Ovary (tissue), 9 donors: Measurements from ENCODE around the gene MAPK8IP1. TPM values are rescaled to one million over a fixed set of nuclear protein-coding genes. Genes with fewer than 3 reads are reported as not detected.

Source experiments
- DNase-seq, 5 donors: peaks; one replicate each; pipeline ENCODE4 v3.0.0-alpha.2; 2019 to 2020
- H3K27ac ChIP-seq, 2 donors: fragments of 200-600 bp; one replicate each; pipeline versions ENCODE4 v1.5.1 to v1.8.0; 2019 to 2022
- H3K27me3 ChIP-seq: fragments of 200-600 bp; one replicate; pipeline ENCODE4 v1.8.0; 2022
- H3K36me3 ChIP-seq: fragments of 200-600 bp; sonication (generic); one replicate; pipeline ENCODE4 v1.5.1; 2019
- H3K4me1 ChIP-seq: one replicate; pipeline ENCODE4 v1.8.1; 2013; ENCODE audit warnings: mild to moderate bottlenecking, moderate library complexity; ENCODE audit not compliant: insufficient read depth
- H3K4me3 ChIP-seq: fragments of 200-600 bp; sonication (generic); one replicate; pipeline ENCODE4 v1.5.1; 2017
- H3K9me3 ChIP-seq, 2 donors: fragments of 200-600 bp in 1 of 2; sonication (generic) in 1 of 2; one replicate each; pipeline versions ENCODE4 v1.5.1 to v1.8.1; 2013 to 2019; ENCODE audit warnings: mild to moderate bottlenecking in 1 of 2, moderate library complexity in 1 of 2
- CTCF ChIP-seq, 3 donors: fragments of 450-650 bp in 2 of 3; fragments of 200-600 bp in 1 of 3; IDR thresholded peaks; one replicate each; pipeline versions ENCODE4 v1.5.1 to v1.8.0; 2016 to 2022; ENCODE audit warnings: antibody characterized with exemption in 3 of 3, mild to moderate bottlenecking in 1 of 3
- EP300 ChIP-seq: sonication (generic); formaldehyde crosslinking; IDR thresholded peaks from one replicate; pipeline ENCODE4 v1.6.1; 2017; ENCODE audit warnings: antibody characterized with exemption
- POLR2A ChIP-seq: fragments of 450-650 bp; IDR thresholded peaks from one replicate; pipeline ENCODE4 v1.6.1; 2017; ENCODE audit warnings: antibody characterized with exemption, mild to moderate bottlenecking, moderate library complexity
- WGBS, 3 donors: extraction: QIAGEN DNeasy Blood & Tissue Kit in 1 of 3; methylation state at CpG; one replicate each; pipeline versions ENCODE4 v1.1.5 to v1.1.7; 2013 to 2017; 5-methylcytosine and 5-hydroxymethylcytosine counted together
- intact Hi-C, 4 donors: fragments of 100-400 bp; cut with DNase I; formaldehyde crosslinking; loops; one replicate each; pipeline versions ENCODE4 v1.11.0 to v1.15.1; 2022 to 2023
- polyA plus RNA-seq, 2 donors: library from polyadenylated mRNA; stranded (reverse); fragments of 200-250 nt in 1 of 2; fragments of 350-450 nt in 1 of 2; fragmentation: Illumina TruSeq in 1 of 2; extraction: RNeasy Lipid Tissue Mini Kit (QIAGEN cat#74804) in 1 of 2; gene quantifications; one replicate each; pipeline ENCODE4 v1.2.3, GENCODE V29; 2013 to 2014
- total RNA-seq, 7 donors: library from RNA; depleted of rRNA in 2 of 7; stranded (reverse); fragments of >200 nt in 2 of 7; fragmentation: NEBNext Ultra II Directional in 3 of 7; extraction: Animal tissue kit (Norgen Biotek cat#: 25700) in 3 of 7; gene quantifications; one replicate each; pipeline versions ENCODE4 v1.1.0 to v1.2.4, GENCODE V29; 2016 to 2023
- donor health status: DM: no; HTN: no; CAD: no; lungs with moderate emphysema.
- donor health status: DM: no; HTN: no; CAD: no.
- donor health status: Bipolar disorder and iron deficiency.
- donor health status: DM: yes; HTN: yes; CAD: no.
- donor health status: DM: no; HTN: no; CAD: no.
- donor health status: DM: yes; HTN: yes; CAD: no.

Gene MAPK8IP1
- total and polyA plus RNA-seq, 9 donors = 3.7 to 24.1 (median 14.4) TPM

GRCh38 chr11:45848654-45849081, 36.8 kb upstream of the MAPK8IP1 start:
- Histone ChIP-seq H3K4me1 (peaks cover 18% of the 10 kb centered on the region), H3K9me3 (no peaks in the 10 kb centered on the region), H3K36me3 (no peaks in the 10 kb centered on the region), H3K4me3 (peak overlapping the region; percentile 87), H3K27me3 (no peaks in the 10 kb centered on the region), H3K27ac (peak overlapping the region in 1 of 2 donors; percentile 88)
- no peak for DNase-seq
- TF ChIP-seq CTCF (IDR thresholded peaks at IDR 0.05) = no peak
- no peak for TF ChIP-seq EP300
- no peak for TF ChIP-seq POLR2A
- intact Hi-C loops = no loop called here
- 39 to 44% (median 41%) methylated on average over 8 of the region's 8 CpGs for WGBS, 3 donors

GRCh38 chr11:45850446-45850845, 35.0 kb upstream of the MAPK8IP1 start:
- Histone ChIP-seq H3K4me1 (peaks cover 18% of the 10 kb centered on the region), H3K36me3 (no peaks in the 10 kb centered on the region), H3K9me3 (no peaks in the 10 kb centered on the region), H3K27me3 (no peaks in the 10 kb centered on the region), H3K4me3 (no peak overlapping the region), H3K27ac (no peak overlapping the region)
- intact Hi-C loops = loop anchor here in 1 of 4 donors (5.0 kb wide), 1 partner anchor 62 kb away; no protein-coding TSS in a partner anchor
- DNase-seq = no peak
- WGBS, 3 donors = 31 to 55% (median 48%) methylated on average over 2 of the region's 2 CpGs
- TF ChIP-seq POLR2A (no peak), CTCF (IDR thresholded peaks at IDR 0.05) (no peak), EP300 (no peak)

GRCh38 chr11:45851228-45851627, 34.2 kb upstream of the MAPK8IP1 start:
- no peaks in the 10 kb centered on the region for H3K36me3 ChIP-seq
- H3K27me3 ChIP-seq = no peaks in the 10 kb centered on the region
- TF ChIP-seq POLR2A (no peak), EP300 (no peak), CTCF (IDR thresholded peaks at IDR 0.05) (no peak)
- H3K27ac ChIP-seq = peak overlapping the region in 1 of 2 donors; percentile 12
- no peaks in the 10 kb centered on the region for H3K9me3 ChIP-seq
- WGBS, 3 donors = 64 to 71% (median 70%) methylated on average over 2 of the region's 2 CpGs
- peaks cover 18% of the 10 kb centered on the region for H3K4me1 ChIP-seq
- H3K4me3 ChIP-seq = no peak overlapping the region
- no peak for DNase-seq
- intact Hi-C loops = loop anchor here in 1 of 4 donors (5.0 kb wide), 1 partner anchor 61 kb away; no protein-coding TSS in a partner anchor

- Histone ChIP-seq H3K9me3 (no peaks in the 10 kb centered on the region), H3K27ac (peak overlapping the region in 1 of 2 donors; percentile 12), H3K27me3 (no peaks in the 10 kb centered on the region), H3K4me1 (peaks cover 18% of the 10 kb centered on the region), H3K4me3 (no peak overlapping the region), H3K36me3 (no peaks in the 10 kb centered on the region)
- 45 to 47% (median 47%) methylated on average over 4 of the region's 4 CpGs for WGBS, 3 donors
- intact Hi-C loops = loop anchor here in 1 of 4 donors (5.0 kb wide), 1 partner anchor 60 kb away; no protein-coding TSS in a partner anchor
- DNase-seq = no peak
- TF ChIP-seq POLR2A = no peak
- no peak for TF ChIP-seq EP300
- no peak for TF ChIP-seq CTCF (IDR thresholded peaks at IDR 0.05)
These were observed 33.3 kb upstream of the MAPK8IP1 start for GRCh38 chr11:45852018-45852711.
